GM10248 (cell line): Measurements from ENCODE around the gene SNAP29.

Source experiments
- CTCF ChIA-PET: fragments of 300-600 bp; sonication (Branson Sonifier 250); formaldehyde crosslinking; extraction: SDS; loops from one replicate; lab custom pipeline; 2021; ENCODE audit warnings: antibody characterized with exemption; lab: Yijun Ruan, JAX
- POLR2A ChIA-PET: fragments of 350-650 bp; sonication (Branson Sonifier 250); formaldehyde crosslinking; extraction: SDS; loops from one replicate; lab custom pipeline; 2020; ENCODE audit warnings: antibody characterized with exemption; lab: Yijun Ruan, JAX
- DNase-seq: peaks from one replicate; pipeline ENCODE4 v3.0.0; 2012; ENCODE audit errors: extremely low spot score
- TF ChIP-seq, protein P1 (sequence below): IDR thresholded peaks from 2 replicates; pipeline ENCODE4 v1.5.1; 2012; ENCODE audit warnings: mild to moderate bottlenecking, low read depth; ENCODE audit errors: extremely low read depth, missing control alignments, control extremely low read depth

The SNAP29 gene

DNA sequence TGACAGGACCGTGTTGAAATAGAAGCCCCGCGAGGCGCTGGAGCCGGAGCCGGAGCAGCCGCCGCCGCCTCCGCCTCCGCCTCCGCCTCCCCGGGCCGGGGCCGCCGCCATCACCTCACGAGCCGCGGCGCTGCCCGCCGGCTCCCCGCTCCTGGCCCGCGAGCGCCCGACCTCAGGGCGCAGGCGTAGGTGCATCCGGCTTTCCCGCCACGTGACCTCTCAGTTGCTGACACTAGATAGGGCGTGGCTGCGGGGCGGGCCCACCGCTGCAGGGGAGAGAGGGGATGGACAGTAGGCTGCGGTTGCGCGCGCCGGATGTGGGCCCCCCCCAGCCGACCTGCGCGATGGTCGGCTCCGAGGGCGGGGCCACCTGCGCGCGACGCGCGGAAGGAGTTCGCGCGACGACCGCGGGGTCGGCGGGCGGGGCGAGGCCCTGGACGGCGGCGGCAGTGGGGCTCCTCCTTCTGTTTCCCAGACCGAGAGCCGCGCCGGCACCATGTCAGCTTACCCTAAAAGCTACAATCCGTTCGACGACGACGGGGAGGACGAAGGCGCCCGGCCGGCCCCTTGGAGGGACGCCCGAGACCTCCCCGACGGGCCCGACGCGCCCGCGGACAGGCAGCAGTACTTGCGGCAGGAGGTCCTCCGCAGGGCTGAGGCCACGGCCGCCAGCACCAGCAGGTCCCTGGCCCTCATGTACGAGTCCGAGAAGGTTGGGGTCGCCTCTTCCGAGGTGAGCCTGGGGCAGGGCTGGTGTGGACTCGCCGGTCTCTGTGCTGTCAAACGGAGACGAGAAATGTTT is at the start of gene SNAP29, which contains the start of gene PI4KA:
TSS of gene SNAP29 (plus strand) at position 393 of the 802 bp plus-strand sequence. CDS start at position 497, 104 bp downstream.
TSS of gene PI4KA (minus strand) at position 197 of the 802 bp plus-strand sequence. CDS start at position 111, 86 bp downstream.
- POLR2A ChIA-PET, result interaction anchor here (0.5 kb wide), 1 partner anchor 143 kb away, joined by 3 read pairs; no protein-coding TSS in a partner anchor
- TF ChIP-seq, protein P1, sequence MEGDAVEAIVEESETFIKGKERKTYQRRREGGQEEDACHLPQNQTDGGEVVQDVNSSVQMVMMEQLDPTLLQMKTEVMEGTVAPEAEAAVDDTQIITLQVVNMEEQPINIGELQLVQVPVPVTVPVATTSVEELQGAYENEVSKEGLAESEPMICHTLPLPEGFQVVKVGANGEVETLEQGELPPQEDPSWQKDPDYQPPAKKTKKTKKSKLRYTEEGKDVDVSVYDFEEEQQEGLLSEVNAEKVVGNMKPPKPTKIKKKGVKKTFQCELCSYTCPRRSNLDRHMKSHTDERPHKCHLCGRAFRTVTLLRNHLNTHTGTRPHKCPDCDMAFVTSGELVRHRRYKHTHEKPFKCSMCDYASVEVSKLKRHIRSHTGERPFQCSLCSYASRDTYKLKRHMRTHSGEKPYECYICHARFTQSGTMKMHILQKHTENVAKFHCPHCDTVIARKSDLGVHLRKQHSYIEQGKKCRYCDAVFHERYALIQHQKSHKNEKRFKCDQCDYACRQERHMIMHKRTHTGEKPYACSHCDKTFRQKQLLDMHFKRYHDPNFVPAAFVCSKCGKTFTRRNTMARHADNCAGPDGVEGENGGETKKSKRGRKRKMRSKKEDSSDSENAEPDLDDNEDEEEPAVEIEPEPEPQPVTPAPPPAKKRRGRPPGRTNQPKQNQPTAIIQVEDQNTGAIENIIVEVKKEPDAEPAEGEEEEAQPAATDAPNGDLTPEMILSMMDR, result no peak
- CTCF ChIA-PET, result interaction anchor here (1.0 to 1.5 kb wide), 2 partner anchors 20 to 27 kb away, joined by 3 to 5 read pairs; no protein-coding TSS in a partner anchor
- peak; percentile 100 for DNase-seq

DNA sequence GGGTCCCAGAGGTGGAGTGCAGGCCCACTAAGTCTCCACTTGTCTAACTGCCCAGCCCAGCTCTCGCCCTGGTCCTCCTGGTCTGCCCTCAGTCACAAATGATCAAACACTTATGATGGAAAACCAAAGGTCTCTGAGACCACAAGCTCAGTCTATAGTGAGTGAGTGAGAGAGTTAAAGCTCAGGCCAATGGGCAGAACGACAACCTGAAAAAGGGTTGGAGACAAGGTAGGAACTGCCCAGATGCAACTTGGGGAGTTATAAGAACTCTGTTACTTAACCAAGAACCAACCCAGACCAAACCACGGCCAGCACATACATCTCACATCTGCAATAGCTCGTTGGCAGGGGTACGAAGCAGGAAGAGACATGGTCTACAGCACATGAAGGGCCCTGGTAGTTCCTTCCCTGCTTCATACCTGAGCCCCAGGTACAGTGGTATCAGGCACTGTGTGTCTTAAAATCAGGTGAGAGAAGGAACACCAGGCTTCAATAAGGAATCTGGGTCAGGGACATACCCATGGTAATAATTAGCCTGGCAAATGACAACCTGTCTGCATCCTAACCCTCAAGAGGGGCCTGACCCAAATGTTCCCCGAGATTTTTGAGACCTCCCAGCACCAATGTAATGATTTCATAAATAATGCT is 49.1 kb upstream of the SNAP29 start:
- TF ChIP-seq, protein P1, result no peak
- ChIA-PET CTCF (interaction anchor here (2.1 kb wide), 1 partner anchor 13 kb away, joined by 7 read pairs; no protein-coding TSS in a partner anchor), POLR2A (interaction anchor here (0.6 kb wide), 1 partner anchor 253 kb away, joined by 3 read pairs; no protein-coding TSS in a partner anchor)
- DNase-seq, result no peak

DNA sequence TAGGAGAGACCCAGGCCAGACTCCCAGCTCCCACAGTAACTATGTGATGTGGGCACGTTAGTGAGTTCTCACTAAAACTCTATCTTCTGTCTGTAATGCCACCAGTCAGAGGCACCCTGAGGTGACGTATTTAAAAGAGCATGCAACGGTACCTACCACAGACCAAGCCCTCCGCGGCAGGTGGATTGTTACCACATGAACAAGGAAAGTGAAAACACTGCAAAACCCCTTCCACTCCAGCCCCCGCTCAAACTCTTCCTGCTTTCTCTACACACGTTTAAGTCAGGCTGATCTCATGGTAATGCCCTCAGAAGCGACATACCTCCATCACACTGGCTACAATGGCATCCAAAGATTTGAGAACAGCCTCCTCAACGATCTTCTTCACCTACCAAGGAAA is 48.2 kb upstream of the SNAP29 start:
- CTCF ChIA-PET, result interaction anchor here (1.0 to 2.1 kb wide), 2 partner anchors 12 to 14 kb away, joined by 3 to 7 read pairs; no protein-coding TSS in a partner anchor
- POLR2A ChIA-PET, result no interaction called here
- DNase-seq, result no peak
- TF ChIP-seq, protein P1, result no peak

DNA sequence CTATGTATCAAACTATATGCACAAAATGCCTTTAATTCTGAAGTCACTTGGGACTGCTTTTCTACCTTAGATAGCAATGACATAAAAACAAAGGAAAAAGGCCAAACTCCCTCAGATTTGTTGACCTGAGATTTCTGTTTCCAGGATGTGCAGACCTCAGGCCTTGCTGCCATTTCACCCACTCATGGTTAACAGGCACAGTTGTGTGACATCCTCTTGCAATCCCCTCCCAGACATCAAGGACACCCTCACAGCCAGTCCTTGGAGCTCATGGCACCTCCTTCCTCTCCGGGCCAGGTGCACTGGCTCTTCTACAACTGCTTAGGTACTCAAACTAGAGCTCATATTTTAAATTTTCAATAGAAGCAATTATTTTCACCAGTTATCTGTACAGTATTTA is 47.6 kb upstream of the SNAP29 start:
- POLR2A ChIA-PET, result no interaction called here
- no peak for DNase-seq
- CTCF ChIA-PET, result interaction anchor here (1.0 kb wide), 1 partner anchor 12 kb away, joined by 3 read pairs; no protein-coding TSS in a partner anchor
- TF ChIP-seq, protein P1, result no peak

DNA sequence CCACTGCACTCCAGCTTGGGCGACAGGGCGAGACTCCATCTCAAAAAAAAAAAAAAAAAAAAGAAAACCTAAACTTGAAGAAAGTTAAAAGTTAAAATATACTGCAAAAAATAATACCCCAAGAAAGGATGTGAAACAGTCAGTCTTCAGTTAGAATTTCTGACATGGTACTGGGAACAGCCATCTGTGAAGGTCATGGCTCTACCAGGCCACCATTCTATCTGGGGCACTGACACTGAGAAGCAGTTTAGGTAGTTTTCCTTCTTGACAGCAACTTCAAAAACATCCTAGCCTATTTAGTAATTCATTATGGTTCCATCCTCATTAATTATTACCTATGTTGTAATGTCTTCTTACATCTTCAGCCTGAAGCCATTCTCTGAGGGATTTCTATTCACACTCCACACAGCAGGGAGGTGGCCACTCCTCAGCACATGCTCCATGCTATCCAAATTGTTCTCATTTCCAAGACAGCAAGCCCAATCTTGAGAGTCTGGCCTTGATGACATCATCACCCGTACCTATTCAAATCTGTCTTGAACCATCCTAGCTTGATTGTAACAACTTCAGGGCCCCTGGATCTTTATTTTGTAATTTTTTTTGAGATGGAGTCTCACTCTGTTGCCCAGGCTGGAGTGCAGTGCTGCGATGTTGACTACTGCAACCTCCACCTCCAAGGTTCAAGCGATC is 46.7 kb upstream of the SNAP29 start:
- POLR2A ChIA-PET, result no interaction called here
- CTCF ChIA-PET, result interaction anchor here (2.4 kb wide), 1 partner anchor 8 kb away, joined by 8 read pairs; no protein-coding TSS in a partner anchor
- DNase-seq, result no peak
- TF ChIP-seq, protein P1, result no peak
